Motor neuron (in vitro differentiated cells): ENCODE results near the gene CRYBA4. TPM values are rescaled to one million over a fixed set of nuclear protein-coding genes. Genes with fewer than 3 reads are reported as not detected.
"Not testable (repeated sequence)": the region's sequence is repeated elsewhere in the genome, so short reads cannot be mapped to it uniquely, and the experiment has no call there.

Experiments
- ATAC-seq, 8 experiments: fragments of 200-7000 bp; cut with Tn5 transposase; replicated peaks in 6 of 8; 2 replicates each; pipeline ENCODE4 v1.8.0; 2021; ENCODE audit warnings: mild to moderate bottlenecking in 8 of 8, moderate library complexity in 8 of 8
- H3K27ac ChIP-seq, 2 donors: fragments of 250-450 bp; sonication (Bioruptor Pico); 2 replicates each; pipeline ENCODE4 v1.9.0; 2021; ENCODE audit warnings: antibody characterized with exemption in 2 of 2, mild to moderate bottlenecking in 2 of 2, moderate library complexity in 1 of 2
- H3K4me1 ChIP-seq, 2 donors: fragments of 250-450 bp; sonication (Bioruptor Pico); replicated peaks in 1 of 2; 2 replicates each; pipeline ENCODE4 v1.6.1; 2021; ENCODE audit warnings: antibody characterized with exemption in 2 of 2, mild to moderate bottlenecking in 2 of 2, moderate library complexity in 1 of 2
- H3K4me3 ChIP-seq, 5 donors: fragments of 250-450 bp; sonication (Bioruptor Pico); 2 replicates each; pipeline ENCODE4 v1.9.0; 2021; ENCODE audit warnings: antibody characterized with exemption in 5 of 5, mild to moderate bottlenecking in 5 of 5, moderate library complexity in 4 of 5
- WGBS, 10 experiments: fragments of 450-650 bp; shearing (Covaris generic); methylation state at CpG; one replicate each; pipeline ENCODE4 v1.0.0; 2022; 5-methylcytosine and 5-hydroxymethylcytosine counted together
- in situ Hi-C, 9 experiments: fragments of 400-800 bp; cut with MboI; loops; one replicate each; pipeline ENCODE4 v1.15.0; 2021; ENCODE audit warnings: low sequenced_read_pairs in 9 of 9, low pct_unique_long_range_greater_than_20kb in 2 of 9; ENCODE audit not compliant: unreplicated experiment in 9 of 9
- total RNA-seq, 8 experiments: library from RNA; unstranded; fragments of 300-600 nt; gene quantifications; 2 replicates each; pipeline versions ENCODE4 v1.2.3 to v1.2.4, GENCODE V29; 2022

Gene CRYBA4
- total RNA-seq, 8 experiments from 2014 or later: 0.38 to 1.2 (median 0.49) TPM; not detected in 4

- in situ Hi-C loops: loop anchor here in 1 of 9 experiments (25.0 kb wide), 1 partner anchor 215 kb away; no protein-coding TSS in a partner anchor
- ATAC-seq: no peak
Measured at GRCh38 chr22:26602127-26602526, 19.6 kb upstream of the CRYBA4 start.

GRCh38 chr22:26604368-26604767 is 17.4 kb upstream of the CRYBA4 start:
- ATAC-seq: no peak
- Histone ChIP-seq H3K4me3 (no peak overlapping the region), H3K27ac (no peak overlapping the region), H3K4me1 (no peaks in the 10 kb centered on the region)
- WGBS, 10 experiments: 57 to 100% (median 83%) methylated on average over 1 of the region's 1 CpG; no CpG with 5 or more reads in 2 of the 10 experiments
- in situ Hi-C loops: loop anchor here in 1 of 9 experiments (25.0 kb wide), 1 partner anchor 217 kb away; no protein-coding TSS in a partner anchor

More at GRCh38 chr22:26602127-26602526, 19.6 kb upstream of the CRYBA4 start:
- no peak overlapping the region for H3K27ac ChIP-seq
- no peak overlapping the region for H3K4me3 ChIP-seq
- 40 to 100% (median 74%) methylated on average over 1 to 4 of the region's 4 CpGs; no CpG with 5 or more reads in 6 of the 10 experiments for WGBS, 10 experiments
- H3K4me1 ChIP-seq: peaks cover 0 to 3% of the 10 kb centered on the region in 2 donors

DNA sequence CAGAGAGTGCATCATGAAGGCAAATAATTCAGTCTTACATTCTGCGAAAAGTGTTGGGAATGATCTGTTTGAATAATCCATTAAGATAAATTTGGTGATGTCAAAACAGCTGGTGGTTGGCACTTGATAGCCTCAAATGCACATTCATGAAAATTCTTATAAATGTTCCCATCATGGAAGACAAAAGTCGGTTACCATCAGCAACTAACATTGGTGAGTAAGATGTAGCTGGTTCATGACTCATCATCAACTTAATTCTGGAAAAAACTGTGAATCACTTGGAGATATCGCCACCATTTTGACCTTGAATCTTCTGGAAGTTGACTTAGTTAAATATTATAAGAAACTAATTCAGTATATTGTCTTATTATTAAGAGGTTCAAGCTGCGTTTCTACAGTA is 15.2 kb upstream of the CRYBA4 start:
- no peaks in the 10 kb centered on the region for H3K4me1 ChIP-seq
- in situ Hi-C loops: loop anchor here in 1 of 9 experiments (25.0 kb wide), 1 partner anchor 219 kb away; no protein-coding TSS in a partner anchor
- WGBS, 10 experiments: 21 to 100% (median 83%) methylated on average over 1 to 4 of the region's 4 CpGs
- H3K27ac ChIP-seq: no peak overlapping the region
- no peak overlapping the region for H3K4me3 ChIP-seq
- ATAC-seq: no peak

DNA sequence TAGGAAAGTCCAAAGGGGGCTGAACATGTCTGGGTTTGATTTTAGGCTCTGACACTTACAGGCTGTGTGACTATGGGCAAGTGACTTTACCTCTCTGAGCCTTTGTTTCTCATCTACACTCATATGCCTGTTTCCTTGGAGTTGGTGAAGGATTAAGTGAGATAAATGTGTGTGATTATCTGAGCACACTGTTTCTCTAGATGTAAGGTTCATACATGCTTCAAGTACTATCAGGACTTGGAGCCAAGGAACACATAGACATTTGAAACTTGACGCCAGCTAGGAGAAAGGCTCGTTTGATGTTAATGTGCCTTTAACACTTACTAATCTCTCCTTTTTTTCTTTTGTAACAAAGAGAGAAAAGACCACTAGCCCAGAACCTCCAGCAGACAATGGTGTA is 13.6 kb upstream of the CRYBA4 start:
- in situ Hi-C loops: loop anchor here in 1 of 9 experiments (25.0 kb wide), 1 partner anchor 221 kb away; no protein-coding TSS in a partner anchor
- Histone ChIP-seq H3K27ac (no peak overlapping the region), H3K4me3 (no peak overlapping the region), H3K4me1 (no peaks in the 10 kb centered on the region)
- 0 to 57% (median 31%) methylated on average over 2 of the region's 2 CpGs; no CpG with 5 or more reads in 3 of the 10 experiments for WGBS, 10 experiments
- ATAC-seq: no peak

- no peak overlapping the region for H3K27ac ChIP-seq
- H3K4me1 ChIP-seq: peaks cover 7 to 11% of the 10 kb centered on the region in 2 donors
- in situ Hi-C loops: loop anchor here in 1 of 9 experiments (25.0 kb wide), 1 partner anchor 222 kb away; no protein-coding TSS in a partner anchor
- no peak for ATAC-seq
- WGBS, 10 experiments: 20 to 100% (median 85%) methylated on average over 1 to 2 of the region's 2 CpGs; no CpG with 5 or more reads in 2 of the 10 experiments
- no peak overlapping the region for H3K4me3 ChIP-seq
Measured at GRCh38 chr22:26609287-26609686, 12.5 kb upstream of the CRYBA4 start.

GRCh38 chr22:26610072-26610958 is 11.4 kb upstream of the CRYBA4 start:
- peaks cover 9 to 16% of the 10 kb centered on the region in 2 donors for H3K4me1 ChIP-seq
- H3K27ac ChIP-seq: no peak overlapping the region
- in situ Hi-C loops: loop anchor here in 1 of 9 experiments (25.0 kb wide), 1 partner anchor 223 kb away; no protein-coding TSS in a partner anchor
- WGBS, 10 experiments: 11 to 100% (median 82%) methylated on average over 1 to 10 of the region's 12 CpGs; no CpG with 5 or more reads in 2 of the 10 experiments
- no peak overlapping the region for H3K4me3 ChIP-seq
- ATAC-seq: peak in 5 of 8 experiments; percentile 17 to 90 (median 69)

DNA sequence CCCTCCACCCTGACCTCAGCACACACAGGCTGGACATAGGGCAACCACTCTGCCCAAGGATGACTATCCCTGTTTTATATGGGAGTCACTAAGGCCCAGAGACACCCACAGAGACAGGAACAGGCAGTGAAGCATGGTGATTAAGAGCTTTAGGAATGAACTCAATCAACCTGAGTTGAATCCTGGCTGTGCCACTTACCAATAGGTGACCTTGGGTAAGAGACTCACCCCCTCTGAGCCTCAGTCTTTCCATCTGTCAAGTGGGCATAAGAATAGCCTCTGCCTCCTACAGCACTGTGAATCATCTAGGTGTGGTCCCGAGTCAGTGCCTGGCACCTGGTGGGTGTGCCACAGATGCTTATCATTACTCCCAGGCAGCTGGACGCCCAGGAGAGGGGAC is 10.8 kb upstream of the CRYBA4 start:
- H3K4me1 ChIP-seq: peaks cover 9 to 16% of the 10 kb centered on the region in 2 donors
- in situ Hi-C loops: loop anchor here in 1 of 9 experiments (25.0 kb wide), 1 partner anchor 224 kb away; no protein-coding TSS in a partner anchor
- peak in 1 of 8 experiments; percentile 57 for ATAC-seq
- 85 to 100% methylated on average over 1 to 2 of the region's 2 CpGs; no CpG with 5 or more reads in 8 of the 10 experiments for WGBS, 10 experiments
- H3K4me3 ChIP-seq: no peak overlapping the region
- no peak overlapping the region for H3K27ac ChIP-seq

DNA sequence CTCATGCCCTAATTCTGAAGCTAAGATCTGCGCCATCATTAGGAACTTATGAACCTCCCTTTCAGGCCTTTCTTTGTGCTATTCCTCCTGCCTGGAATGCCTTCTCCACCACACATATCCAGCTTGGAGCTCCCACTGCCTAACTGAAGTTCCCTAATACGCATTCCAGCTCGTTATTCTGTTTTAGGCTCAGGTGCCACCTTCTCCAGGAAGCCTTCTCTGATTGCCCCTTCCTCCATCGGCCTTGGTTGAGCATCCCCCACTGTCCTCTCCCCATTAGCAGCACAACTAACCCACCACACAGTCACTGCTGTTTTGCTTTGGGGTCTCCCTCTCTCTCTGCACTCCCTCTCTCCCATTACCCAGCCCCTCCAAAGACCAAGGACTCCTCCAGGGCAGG is 9.1 kb upstream of the CRYBA4 start:
- in situ Hi-C loops: loop anchor here in 1 of 9 experiments (25.0 kb wide), 1 partner anchor 225 kb away; no protein-coding TSS in a partner anchor
- Histone ChIP-seq H3K4me1 (peaks cover 9 to 16% of the 10 kb centered on the region in 2 donors), H3K27ac (no peak overlapping the region), H3K4me3 (no peak overlapping the region)
- 60 to 100% (median 80%) methylated on average over 1 to 4 of the region's 4 CpGs; no CpG with 5 or more reads in 1 of the 10 experiments for WGBS, 10 experiments
- no peak for ATAC-seq

- ATAC-seq, H3K4me3 ChIP-seq, H3K27ac ChIP-seq: not testable (repeated sequence)
- in situ Hi-C loops: loop anchor here in 1 of 9 experiments (25.0 kb wide), 1 partner anchor 226 kb away; no protein-coding TSS in a partner anchor
- 0 to 47% (median 7%) methylated on average over 1 to 7 of the region's 10 CpGs; no CpG with 5 or more reads in 2 of the 10 experiments for WGBS, 10 experiments
- H3K4me1 ChIP-seq: peaks cover 9 to 16% of the 10 kb centered on the region in 2 donors
Measured at GRCh38 chr22:26613753-26614152, 8.0 kb upstream of the CRYBA4 start.

DNA sequence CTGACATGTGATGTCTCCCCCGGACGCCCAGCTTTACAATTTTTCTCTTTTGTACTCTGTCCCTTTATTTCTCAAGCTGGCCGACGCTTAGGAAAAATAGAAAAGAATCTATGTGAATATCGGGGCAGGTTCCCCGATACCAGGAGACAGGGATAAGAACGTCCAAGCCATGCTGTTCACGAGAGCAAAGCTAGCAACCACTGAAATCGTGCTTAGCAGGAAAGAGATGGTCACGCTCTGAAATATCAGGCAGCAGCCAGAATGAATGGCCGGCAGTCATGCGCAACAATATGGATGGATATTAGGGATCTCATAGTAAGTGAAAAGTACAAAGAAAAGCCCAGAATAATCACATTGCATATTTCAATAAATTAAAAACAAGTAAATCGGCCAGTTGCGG is 7.4 kb upstream of the CRYBA4 start:
- WGBS, 10 experiments: 0 to 73% (median 44%) methylated on average over 2 to 13 of the region's 14 CpGs
- H3K27ac ChIP-seq: no peak overlapping the region
- no peak overlapping the region for H3K4me3 ChIP-seq
- no peak for ATAC-seq
- peaks cover 9 to 16% of the 10 kb centered on the region in 2 donors for H3K4me1 ChIP-seq
- in situ Hi-C loops: loop anchor here in 1 of 9 experiments (25.0 kb wide), 1 partner anchor 227 kb away; no protein-coding TSS in a partner anchor

DNA sequence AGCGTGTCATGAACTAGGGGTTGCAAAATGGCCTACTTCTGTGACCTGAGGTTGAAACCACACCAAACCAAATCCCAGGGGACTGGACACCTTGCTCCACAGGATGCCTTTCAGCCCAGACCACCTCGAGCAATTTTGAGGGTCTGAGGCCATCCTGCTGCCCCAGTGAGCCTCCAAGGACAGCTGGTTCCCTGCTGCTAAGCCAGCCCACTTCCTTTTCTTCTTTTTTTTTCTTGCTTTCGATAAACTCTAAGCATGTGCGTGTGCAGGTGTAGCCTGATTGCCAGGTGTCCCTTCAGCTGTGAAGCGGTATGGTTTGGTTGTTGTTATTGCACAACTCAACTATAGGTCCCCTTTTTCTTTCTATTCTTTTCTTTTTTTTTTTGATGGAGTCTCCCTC is 6.6 kb upstream of the CRYBA4 start:
- Histone ChIP-seq H3K4me1 (peaks cover 9 to 16% of the 10 kb centered on the region in 2 donors), H3K4me3 (no peak overlapping the region), H3K27ac (no peak overlapping the region)
- in situ Hi-C loops: loop anchor here in 1 of 9 experiments (25.0 kb wide), 1 partner anchor 228 kb away; no protein-coding TSS in a partner anchor
- no peak for ATAC-seq
- 14 to 100% (median 52%) methylated on average over 1 to 4 of the region's 5 CpGs; no CpG with 5 or more reads in 2 of the 10 experiments for WGBS, 10 experiments

DNA sequence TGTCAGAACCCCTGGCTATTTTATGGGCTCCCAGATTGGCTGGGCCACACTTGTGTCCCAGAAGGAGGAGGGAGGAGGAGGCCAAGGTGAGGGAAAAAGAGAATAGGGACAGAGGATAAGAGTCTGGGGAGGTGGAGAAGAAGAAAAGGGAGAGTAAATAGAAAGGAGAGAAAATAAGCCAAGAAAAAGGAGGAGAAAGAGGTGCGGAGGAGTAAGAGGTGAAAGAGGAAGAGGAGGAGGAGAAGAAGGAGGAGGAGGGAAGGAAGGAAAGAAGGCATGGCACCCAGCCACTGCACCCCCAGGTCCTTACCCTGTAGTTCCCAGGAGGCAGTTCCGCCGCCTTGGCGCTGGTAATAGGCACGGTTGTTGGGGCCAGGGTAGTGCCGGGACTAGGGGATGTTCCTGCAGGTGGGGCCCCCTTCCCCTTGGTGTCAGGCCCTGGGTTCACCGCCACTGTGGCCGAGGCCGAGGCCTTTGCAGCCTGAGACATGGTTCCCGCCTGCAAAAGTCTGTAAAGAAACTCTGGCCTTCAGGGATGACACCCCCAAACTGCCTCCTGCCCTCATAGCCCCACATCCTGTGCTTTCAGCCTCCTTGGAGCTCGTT is 5.8 kb upstream of the CRYBA4 start:
- no peak overlapping the region for H3K27ac ChIP-seq
- H3K4me3 ChIP-seq: no peak overlapping the region
- peaks cover 9 to 16% of the 10 kb centered on the region in 2 donors for H3K4me1 ChIP-seq
- no peak for ATAC-seq
- in situ Hi-C loops: loop anchor here in 1 of 9 experiments (25.0 kb wide), 1 partner anchor 229 kb away; no protein-coding TSS in a partner anchor
- 75 to 100% (median 85%) methylated on average over 2 to 8 of the region's 11 CpGs; no CpG with 5 or more reads in 1 of the 10 experiments for WGBS, 10 experiments
